H1 (cell line): ENCODE results near the gene LYPD3.

Experiments used
- EP300 ChIP-seq, 2 experiments: IDR thresholded peaks; 1 replicate in 1 of 2; 2 replicates in 1 of 2; pipeline ENCODE4 v1.6.1; 2011 to 2012; ENCODE audit warnings: low read depth in 2 of 2, low read length in 2 of 2, mild to moderate bottlenecking in 2 of 2, borderline replicate concordance in 1 of 2, inconsistent platforms in 1 of 2, moderate library complexity in 1 of 2
- GABPA ChIP-seq: IDR thresholded peaks from 2 replicates; pipeline ENCODE4 v1.6.1; 2011; ENCODE audit warnings: mild to moderate bottlenecking, low read length, moderate library complexity, borderline replicate concordance; ENCODE audit not compliant: insufficient read depth
- GTF2F1 ChIP-seq: IDR thresholded peaks from 2 replicates; pipeline ENCODE4 v1.6.1; 2012; ENCODE audit warnings: low read depth, low read length, improper control_type of control experiment, borderline replicate concordance
- PHF8 ChIP-seq: fragments of 200-600 bp; sonication (generic); conservative IDR thresholded peaks from 2 replicates; pipeline ENCODE4 v1.7.1; 2012; ENCODE audit warnings: low read depth, mild to moderate bottlenecking, inconsistent platforms, low read length, moderate library complexity
- POLR2A ChIP-seq, 2 experiments: IDR thresholded peaks; 1 replicate in 1 of 2; 2 replicates in 1 of 2; pipeline ENCODE4 v1.6.1; 2011; ENCODE audit warnings: low read depth in 2 of 2, low read length in 2 of 2, mild to moderate bottlenecking in 2 of 2; ENCODE audit errors: control extremely low read depth in 1 of 2
- POLR2AphosphoS5 ChIP-seq: IDR thresholded peaks from 2 replicates; pipeline ENCODE4 v1.6.1; 2011; ENCODE audit warnings: low read depth, low read length
- SIX5 ChIP-seq: IDR thresholded peaks from 2 replicates; pipeline ENCODE4 v1.6.1; 2011; ENCODE audit warnings: mild to moderate bottlenecking, low read depth, low read length
- TF ChIP-seq, protein P1 (sequence below), 3 experiments: IDR thresholded peaks; 1 replicate in 2 of 3; 2 replicates in 1 of 3; pipeline versions ENCODE4 v1.5.1 to v1.6.1; 2011; ENCODE audit warnings: low read length in 3 of 3, mild to moderate bottlenecking in 3 of 3, inconsistent platforms in 2 of 3, low read depth in 1 of 3, moderate library complexity in 1 of 3; ENCODE audit not compliant: insufficient read depth in 1 of 3; ENCODE audit errors: control extremely low read depth in 1 of 3

DNA sequence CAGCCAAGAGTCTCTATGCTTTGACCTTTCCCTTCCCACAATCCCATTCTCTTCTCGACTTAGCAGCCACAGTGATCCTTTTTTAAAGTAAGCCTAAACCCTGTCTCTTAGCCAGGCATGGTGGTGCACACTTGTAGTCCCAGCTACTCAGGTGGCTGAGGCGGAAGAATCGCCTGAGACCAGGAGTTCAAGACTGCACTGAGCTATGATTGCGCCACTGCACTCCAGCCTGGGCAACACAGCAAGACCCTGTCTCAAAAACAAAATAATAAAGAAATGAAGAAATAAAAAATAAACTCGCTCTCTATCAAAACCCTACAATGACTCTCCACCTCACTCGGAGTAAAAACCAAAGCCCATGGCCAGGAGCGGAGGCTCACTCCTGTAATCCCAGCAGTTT, 36.0 kb downstream of the LYPD3 start:
- TF ChIP-seq, protein P1, sequence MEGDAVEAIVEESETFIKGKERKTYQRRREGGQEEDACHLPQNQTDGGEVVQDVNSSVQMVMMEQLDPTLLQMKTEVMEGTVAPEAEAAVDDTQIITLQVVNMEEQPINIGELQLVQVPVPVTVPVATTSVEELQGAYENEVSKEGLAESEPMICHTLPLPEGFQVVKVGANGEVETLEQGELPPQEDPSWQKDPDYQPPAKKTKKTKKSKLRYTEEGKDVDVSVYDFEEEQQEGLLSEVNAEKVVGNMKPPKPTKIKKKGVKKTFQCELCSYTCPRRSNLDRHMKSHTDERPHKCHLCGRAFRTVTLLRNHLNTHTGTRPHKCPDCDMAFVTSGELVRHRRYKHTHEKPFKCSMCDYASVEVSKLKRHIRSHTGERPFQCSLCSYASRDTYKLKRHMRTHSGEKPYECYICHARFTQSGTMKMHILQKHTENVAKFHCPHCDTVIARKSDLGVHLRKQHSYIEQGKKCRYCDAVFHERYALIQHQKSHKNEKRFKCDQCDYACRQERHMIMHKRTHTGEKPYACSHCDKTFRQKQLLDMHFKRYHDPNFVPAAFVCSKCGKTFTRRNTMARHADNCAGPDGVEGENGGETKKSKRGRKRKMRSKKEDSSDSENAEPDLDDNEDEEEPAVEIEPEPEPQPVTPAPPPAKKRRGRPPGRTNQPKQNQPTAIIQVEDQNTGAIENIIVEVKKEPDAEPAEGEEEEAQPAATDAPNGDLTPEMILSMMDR (IDR thresholded peaks at IDR 0.05; ENCODE audit: control extremely low read depth in 1 of 3, insufficient read depth in 1 of 3, low read depth in 1 of 3, low read length in 3 of 3): no peak
- TF ChIP-seq GABPA: no peak
- TF ChIP-seq PHF8: no peak
- TF ChIP-seq POLR2A (IDR thresholded peaks at IDR 0.05; ENCODE audit: control extremely low read depth in 1 of 2, low read depth in 2 of 2, low read length in 2 of 2): no peak
- no peak for TF ChIP-seq POLR2AphosphoS5
- no peak for TF ChIP-seq GTF2F1
- no peak for TF ChIP-seq SIX5
- TF ChIP-seq EP300 (IDR thresholded peaks at IDR 0.05; ENCODE audit: borderline replicate concordance in 1 of 2, low read depth in 2 of 2, low read length in 2 of 2): no peak
